PC-3 (cell line): ENCODE data around the gene GOLGA7B.

Source experiments
- CTCF ChIP-seq: fragments of 300-600 bp; sonication (generic); conservative IDR thresholded peaks from 2 replicates; pipeline ENCODE4 v1.5.1; 2017; ENCODE audit warnings: antibody characterized with exemption, low read depth, mild to moderate bottlenecking, low read length
- EZH2 ChIP-seq: fragments of 300-600 bp; sonication (generic); IDR thresholded peaks from one replicate; pipeline ENCODE4 v1.6.1; 2017; ENCODE audit warnings: antibody characterized with exemption, mild to moderate bottlenecking, low read length; ENCODE audit not compliant: unreplicated experiment

- TF ChIP-seq CTCF (no peak), EZH2 (no peak)
Measured at GRCh38 chr10:97889461-97890265, 40.0 kb downstream of the GOLGA7B start.
